Neural cell (in vitro differentiated cells): Measurements from ENCODE around the gene PBX3. TPM values are rescaled to one million over a fixed set of nuclear protein-coding genes. Genes with fewer than 3 reads are reported as not detected.

Experiments used
- H2AFZ ChIP-seq: fragments of 200-600, 300-800 bp; sonication (generic), shearing (Covaris generic); 2 replicates; pipeline ENCODE4 v1.6.0; 2014; ENCODE audit warnings: low read depth, mild to moderate bottlenecking, antibody characterized with exemption, low read length, moderate library complexity
- H3F3A ChIP-seq: fragments of 200-600 bp; shearing (Covaris generic); 2 replicates; pipeline ENCODE4 v1.6.1; 2016; ENCODE audit warnings: mild to moderate bottlenecking, moderate library complexity, mixed read lengths, antibody characterized with exemption, low read length; ENCODE audit not compliant: insufficient read depth, poor library complexity, severe bottlenecking
- H3K27ac ChIP-seq: fragments of 200-600, 300-800 bp; sonication (generic), shearing (Covaris generic); 2 replicates; pipeline ENCODE4 v1.5.1; 2014; ENCODE audit warnings: mild to moderate bottlenecking, low read length, moderate library complexity
- H3K27me3 ChIP-seq: fragments of 300-800, 200-600 bp; sonication (generic), shearing (Covaris generic); 2 replicates; pipeline ENCODE4 v1.6.0; 2014; ENCODE audit warnings: mild to moderate bottlenecking, low read depth, low read length, moderate library complexity; ENCODE audit not compliant: insufficient read depth
- H3K36me3 ChIP-seq: fragments of 300-800, 200-600 bp; sonication (generic), shearing (Covaris generic); 2 replicates; pipeline ENCODE4 v1.5.1; 2014; ENCODE audit warnings: mild to moderate bottlenecking, antibody characterized with exemption, low read length, moderate library complexity; ENCODE audit not compliant: insufficient read depth
- H3K4me2 ChIP-seq: fragments of 300-800, 200-600 bp; sonication (generic), shearing (Covaris generic); 2 replicates; pipeline ENCODE4 v1.6.0; 2014; ENCODE audit warnings: mild to moderate bottlenecking, low read length
- H3K4me3 ChIP-seq: fragments of 300-800, 200-600 bp; sonication (generic), shearing (Covaris generic); 2 replicates; pipeline ENCODE4 v1.5.1; 2014; ENCODE audit warnings: mild to moderate bottlenecking, low read length, moderate library complexity
- H3K79me2 ChIP-seq: fragments of 200-600 bp; shearing (Covaris generic); replicated peaks from 2 replicates; pipeline ENCODE4 v1.6.0; 2014; ENCODE audit warnings: mild to moderate bottlenecking, low read length, moderate library complexity; ENCODE audit not compliant: insufficient read depth
- H3K9ac ChIP-seq: fragments of 300-800, 200-600 bp; sonication (generic), shearing (Covaris generic); 2 replicates; pipeline ENCODE4 v1.6.1; 2016; ENCODE audit warnings: mild to moderate bottlenecking, low read length, mixed read lengths
- H3K9me2 ChIP-seq: fragments of 200-600 bp; shearing (Covaris generic); 2 replicates; pipeline ENCODE4 v1.6.1; 2016; ENCODE audit warnings: mild to moderate bottlenecking, low read length, mixed read lengths; ENCODE audit not compliant: insufficient read depth
- H3K9me3 ChIP-seq: fragments of 200-600, 300-800 bp; sonication (generic), shearing (Covaris generic); 2 replicates; pipeline ENCODE4 v1.6.1; 2016; ENCODE audit warnings: mild to moderate bottlenecking, mixed run types, low read length, moderate library complexity, mixed read lengths
- H4K20me1 ChIP-seq: fragments of 200-600 bp; shearing (Covaris generic); 2 replicates; pipeline ENCODE4 v1.6.1; 2016; ENCODE audit warnings: mild to moderate bottlenecking, mixed run types; ENCODE audit not compliant: insufficient read depth
- CTCF ChIP-seq: fragments of 450-650 bp; IDR thresholded peaks from 2 replicates; pipeline ENCODE4 v1.5.1; 2014; ENCODE audit warnings: antibody characterized with exemption, mild to moderate bottlenecking, moderate library complexity; ENCODE audit not compliant: poor library complexity, severe bottlenecking
- EP300 ChIP-seq: fragments of 450-650 bp; conservative IDR thresholded peaks from 2 replicates; pipeline ENCODE4 v1.6.1; 2014; ENCODE audit warnings: antibody characterized with exemption, mild to moderate bottlenecking, moderate library complexity; ENCODE audit not compliant: poor library complexity, severe bottlenecking
- EZH2 ChIP-seq: fragments of 200-600, 300-800 bp; shearing (Covaris generic), sonication (generic); IDR thresholded peaks from 2 replicates; pipeline ENCODE4 v1.6.1; 2014; ENCODE audit warnings: antibody characterized with exemption, low read length, borderline replicate concordance, mild to moderate bottlenecking; ENCODE audit not compliant: insufficient read depth, poor library complexity, severe bottlenecking
- MXI1 ChIP-seq: fragments of 450-650 bp; conservative IDR thresholded peaks from 2 replicates; pipeline ENCODE4 v1.6.1; 2014; ENCODE audit warnings: antibody characterized with exemption, mild to moderate bottlenecking; ENCODE audit not compliant: poor library complexity, severe bottlenecking
- POLR2AphosphoS5 ChIP-seq: IDR thresholded peaks from 2 replicates; pipeline ENCODE4 v1.6.1; 2012
- RAD21 ChIP-seq: fragments of 450-650 bp; conservative IDR thresholded peaks from 2 replicates; pipeline ENCODE4 v1.6.1; 2014; ENCODE audit warnings: antibody characterized with exemption, mild to moderate bottlenecking, moderate library complexity
- REST ChIP-seq: IDR thresholded peaks from 2 replicates; pipeline ENCODE4 v1.6.1; 2012; ENCODE audit warnings: borderline replicate concordance
- SMC3 ChIP-seq: fragments of 450-650 bp; conservative IDR thresholded peaks from 2 replicates; pipeline ENCODE4 v1.6.1; 2014; ENCODE audit warnings: antibody characterized with exemption, mild to moderate bottlenecking, moderate library complexity; ENCODE audit not compliant: poor library complexity
- TAF1 ChIP-seq: IDR thresholded peaks from 2 replicates; pipeline ENCODE4 v1.6.1; 2012; ENCODE audit warnings: low read depth
- polyA plus RNA-seq: library from polyadenylated mRNA; depleted of rRNA; stranded (reverse); fragments of >200 nt; gene quantifications from 2 replicates; pipeline ENCODE4 v1.2.3, GENCODE V29; 2014

Gene PBX3
- polyA plus RNA-seq, 1 donor from 2014 or later: 398 TPM

GRCh38 chr9:125890826-125891225 lies 143.7 kb downstream of the PBX3 start:
- Histone ChIP-seq H3K27ac (peak overlapping the region; percentile 96), H2AFZ (no peak overlapping the region), H3K4me3 (peak overlapping the region; percentile 67), H3K4me2 (peak overlapping the region; percentile 52), H3K27me3 (no peaks in the 10 kb centered on the region), H3K9ac (peak overlapping the region; percentile 89), H3K79me2 (peaks cover 88% of the 10 kb centered on the region), H4K20me1 (no peaks in the 10 kb centered on the region), H3F3A (peaks cover 22% of the 10 kb centered on the region), H3K9me2 (no peaks in the 10 kb centered on the region), H3K9me3 (no peaks in the 10 kb centered on the region), H3K36me3 (no peaks in the 10 kb centered on the region)
- TF ChIP-seq POLR2AphosphoS5 (no peak), RAD21 (no peak), SMC3 (no peak), CTCF (no peak), TAF1 (no peak), REST (no peak), EP300 (no peak), EZH2 (no peak), MXI1 (no peak)

- H3K9ac ChIP-seq: no peak overlapping the region
- no peak overlapping the region for H3K4me2 ChIP-seq
- TF ChIP-seq MXI1 (no peak), REST (no peak), CTCF (no peak), POLR2AphosphoS5 (no peak), RAD21 (no peak), TAF1 (no peak), SMC3 (no peak), EZH2 (no peak), EP300 (no peak)
- no peaks in the 10 kb centered on the region for H3K9me3 ChIP-seq
- no peak overlapping the region for H2AFZ ChIP-seq
- H3K79me2 ChIP-seq: peaks cover 88% of the 10 kb centered on the region
- H4K20me1 ChIP-seq: no peaks in the 10 kb centered on the region
- no peaks in the 10 kb centered on the region for H3K36me3 ChIP-seq
- no peaks in the 10 kb centered on the region for H3K27me3 ChIP-seq
- no peaks in the 10 kb centered on the region for H3K9me2 ChIP-seq
- H3K27ac ChIP-seq: peak overlapping the region; percentile 96
- H3K4me3 ChIP-seq: no peak overlapping the region
- peaks cover 16% of the 10 kb centered on the region for H3F3A ChIP-seq
These were observed 146.1 kb downstream of the PBX3 start for GRCh38 chr9:125893277-125893676.
